Right lobe of liver (tissue), 4 donors: Measurements from ENCODE around the gene MYL3.

ENCODE experiments used
- POLR2A ChIP-seq: fragments of 450-650 bp; IDR thresholded peaks from one replicate; pipeline ENCODE4 v1.6.1; 2017; ENCODE audit warnings: antibody characterized with exemption, mild to moderate bottlenecking
- TF ChIP-seq, protein P1 (sequence below), 4 donors: fragments of 200-600 bp in 3 of 4; fragments of 450-650 bp in 1 of 4; IDR thresholded peaks; one replicate each; pipeline versions ENCODE4 v1.5.1 to v1.8.0; 2016 to 2022; ENCODE audit warnings: antibody characterized with exemption in 4 of 4, mild to moderate bottlenecking in 2 of 4
- donor health status: DM: no; HTN: no; CAD: no.
- donor health status: DM: no; HTN: no; CAD: no.
- donor health status: DM: no; HTN: yes; CAD: no.

DNA sequence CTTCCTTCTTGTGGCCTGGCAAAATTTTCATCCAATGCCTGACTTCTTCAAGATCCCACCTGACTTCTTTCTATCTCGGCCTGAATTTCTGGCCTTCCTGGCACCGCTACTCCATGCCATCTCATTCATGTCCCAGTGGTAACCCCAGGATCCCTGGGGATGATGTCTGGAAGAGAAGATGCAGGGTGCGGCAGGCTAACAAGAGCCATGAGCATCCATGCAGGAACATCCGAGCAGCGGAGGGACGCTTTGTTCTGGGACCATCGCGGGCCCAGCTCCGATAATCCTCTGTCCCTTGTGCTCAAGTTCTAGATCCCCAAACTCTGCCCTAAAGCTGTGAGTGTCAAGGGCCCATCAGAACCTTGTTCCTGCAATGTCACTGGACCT, 10.9 kb downstream of the MYL3 start:
- TF ChIP-seq, protein P1, sequence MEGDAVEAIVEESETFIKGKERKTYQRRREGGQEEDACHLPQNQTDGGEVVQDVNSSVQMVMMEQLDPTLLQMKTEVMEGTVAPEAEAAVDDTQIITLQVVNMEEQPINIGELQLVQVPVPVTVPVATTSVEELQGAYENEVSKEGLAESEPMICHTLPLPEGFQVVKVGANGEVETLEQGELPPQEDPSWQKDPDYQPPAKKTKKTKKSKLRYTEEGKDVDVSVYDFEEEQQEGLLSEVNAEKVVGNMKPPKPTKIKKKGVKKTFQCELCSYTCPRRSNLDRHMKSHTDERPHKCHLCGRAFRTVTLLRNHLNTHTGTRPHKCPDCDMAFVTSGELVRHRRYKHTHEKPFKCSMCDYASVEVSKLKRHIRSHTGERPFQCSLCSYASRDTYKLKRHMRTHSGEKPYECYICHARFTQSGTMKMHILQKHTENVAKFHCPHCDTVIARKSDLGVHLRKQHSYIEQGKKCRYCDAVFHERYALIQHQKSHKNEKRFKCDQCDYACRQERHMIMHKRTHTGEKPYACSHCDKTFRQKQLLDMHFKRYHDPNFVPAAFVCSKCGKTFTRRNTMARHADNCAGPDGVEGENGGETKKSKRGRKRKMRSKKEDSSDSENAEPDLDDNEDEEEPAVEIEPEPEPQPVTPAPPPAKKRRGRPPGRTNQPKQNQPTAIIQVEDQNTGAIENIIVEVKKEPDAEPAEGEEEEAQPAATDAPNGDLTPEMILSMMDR (IDR thresholded peaks at IDR 0.05): no peak
- TF ChIP-seq POLR2A: no peak
